ENCODE results near the gene SVBP. TPM values are rescaled to one million over a fixed set of nuclear protein-coding genes. Genes with fewer than 3 reads are reported as not detected.

The SVBP gene
- total RNA-seq, 1 donor, result 17.0 TPM

DNA sequence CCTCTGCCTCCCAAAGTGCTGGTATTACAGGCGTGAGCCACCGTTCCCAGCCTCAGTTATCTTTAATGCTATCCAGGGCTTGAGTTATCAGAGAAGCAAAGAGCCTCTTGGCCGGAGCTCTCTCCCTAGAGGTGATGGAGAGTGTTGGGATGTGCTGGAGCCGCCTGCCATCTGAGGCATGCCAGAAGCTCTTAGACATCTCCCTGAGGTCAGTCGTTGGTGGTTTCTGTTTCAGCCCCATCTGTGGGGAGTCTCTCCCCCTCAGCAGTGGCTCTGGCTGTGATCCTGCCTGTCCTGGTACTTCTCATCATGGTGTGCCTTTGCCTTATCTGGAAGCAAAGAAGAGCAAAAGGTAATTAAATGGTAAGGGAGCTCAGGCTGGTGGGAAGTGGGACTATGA, 17.6 kb upstream of the SVBP start:
- no peak overlapping the region for H2AFZ ChIP-seq (ENCODE audit: low read length)
- H3K9me3 ChIP-seq (ENCODE audit: low read depth, low read length), result no peaks in the 10 kb centered on the region
- H3K4me3 ChIP-seq (ENCODE audit: insufficient read depth, low read length), result no peak overlapping the region
- H3K36me3 ChIP-seq (ENCODE audit: insufficient read depth, low read length), result peaks cover 9% of the 10 kb centered on the region
- no peak for DNase-seq (ENCODE audit: insufficient read length, low spot score, missing footprints)
- TF ChIP-seq, protein P1, sequence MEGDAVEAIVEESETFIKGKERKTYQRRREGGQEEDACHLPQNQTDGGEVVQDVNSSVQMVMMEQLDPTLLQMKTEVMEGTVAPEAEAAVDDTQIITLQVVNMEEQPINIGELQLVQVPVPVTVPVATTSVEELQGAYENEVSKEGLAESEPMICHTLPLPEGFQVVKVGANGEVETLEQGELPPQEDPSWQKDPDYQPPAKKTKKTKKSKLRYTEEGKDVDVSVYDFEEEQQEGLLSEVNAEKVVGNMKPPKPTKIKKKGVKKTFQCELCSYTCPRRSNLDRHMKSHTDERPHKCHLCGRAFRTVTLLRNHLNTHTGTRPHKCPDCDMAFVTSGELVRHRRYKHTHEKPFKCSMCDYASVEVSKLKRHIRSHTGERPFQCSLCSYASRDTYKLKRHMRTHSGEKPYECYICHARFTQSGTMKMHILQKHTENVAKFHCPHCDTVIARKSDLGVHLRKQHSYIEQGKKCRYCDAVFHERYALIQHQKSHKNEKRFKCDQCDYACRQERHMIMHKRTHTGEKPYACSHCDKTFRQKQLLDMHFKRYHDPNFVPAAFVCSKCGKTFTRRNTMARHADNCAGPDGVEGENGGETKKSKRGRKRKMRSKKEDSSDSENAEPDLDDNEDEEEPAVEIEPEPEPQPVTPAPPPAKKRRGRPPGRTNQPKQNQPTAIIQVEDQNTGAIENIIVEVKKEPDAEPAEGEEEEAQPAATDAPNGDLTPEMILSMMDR (IDR thresholded peaks at IDR 0.05; ENCODE audit: extremely low read depth, low read depth, low read length), result no peak
- H4K20me1 ChIP-seq (ENCODE audit: insufficient read depth, low read length), result no peaks in the 10 kb centered on the region
- H3K4me1 ChIP-seq (ENCODE audit: insufficient read depth, low read length), result no peaks in the 10 kb centered on the region
- H3K4me2 ChIP-seq (ENCODE audit: insufficient read depth, low read length), result no peak overlapping the region
- no peaks in the 10 kb centered on the region for H3K27me3 ChIP-seq (ENCODE audit: insufficient read depth, low read length)
- no peak overlapping the region for H3K27ac ChIP-seq (ENCODE audit: low read depth, low read length)
- H3K79me2 ChIP-seq (ENCODE audit: insufficient read depth, low read length), result no peaks in the 10 kb centered on the region

DNA sequence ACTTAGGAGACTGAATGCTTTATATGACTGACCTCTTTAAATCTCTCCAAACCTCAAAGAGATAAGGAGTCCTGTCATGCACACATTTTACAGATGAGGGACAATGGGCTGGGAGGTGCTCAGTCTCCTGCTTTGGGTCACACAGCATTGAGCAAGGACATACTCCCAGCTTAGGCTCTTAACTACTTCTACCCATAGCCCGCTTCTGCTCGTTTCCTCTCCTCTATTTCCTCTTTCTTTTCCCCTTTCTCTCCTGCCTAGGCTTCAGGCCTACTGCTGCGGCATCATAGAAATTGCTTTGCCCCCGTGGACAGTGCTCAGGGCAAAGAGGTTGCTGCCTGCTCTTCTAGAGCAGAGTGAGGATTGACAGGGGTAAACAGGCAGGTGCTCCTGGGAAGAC, 16.8 kb upstream of the SVBP start:
- no peak overlapping the region for H3K4me2 ChIP-seq (ENCODE audit: insufficient read depth, low read length)
- H3K4me1 ChIP-seq (ENCODE audit: insufficient read depth, low read length), result no peaks in the 10 kb centered on the region
- no peak overlapping the region for H3K27ac ChIP-seq (ENCODE audit: low read depth, low read length)
- H3K9me3 ChIP-seq (ENCODE audit: low read depth, low read length), result no peaks in the 10 kb centered on the region
- no peaks in the 10 kb centered on the region for H3K79me2 ChIP-seq (ENCODE audit: insufficient read depth, low read length)
- no peak overlapping the region for H3K4me3 ChIP-seq (ENCODE audit: insufficient read depth, low read length)
- no peaks in the 10 kb centered on the region for H4K20me1 ChIP-seq (ENCODE audit: insufficient read depth, low read length)
- no peaks in the 10 kb centered on the region for H3K27me3 ChIP-seq (ENCODE audit: insufficient read depth, low read length)
- no peak for DNase-seq (ENCODE audit: insufficient read length, low spot score, missing footprints)
- no peak overlapping the region for H2AFZ ChIP-seq (ENCODE audit: low read length)
- H3K36me3 ChIP-seq (ENCODE audit: insufficient read depth, low read length), result peaks cover 9% of the 10 kb centered on the region
- TF ChIP-seq, protein P1 (IDR thresholded peaks at IDR 0.05; ENCODE audit: extremely low read depth, low read depth, low read length), result no peak

DNA sequence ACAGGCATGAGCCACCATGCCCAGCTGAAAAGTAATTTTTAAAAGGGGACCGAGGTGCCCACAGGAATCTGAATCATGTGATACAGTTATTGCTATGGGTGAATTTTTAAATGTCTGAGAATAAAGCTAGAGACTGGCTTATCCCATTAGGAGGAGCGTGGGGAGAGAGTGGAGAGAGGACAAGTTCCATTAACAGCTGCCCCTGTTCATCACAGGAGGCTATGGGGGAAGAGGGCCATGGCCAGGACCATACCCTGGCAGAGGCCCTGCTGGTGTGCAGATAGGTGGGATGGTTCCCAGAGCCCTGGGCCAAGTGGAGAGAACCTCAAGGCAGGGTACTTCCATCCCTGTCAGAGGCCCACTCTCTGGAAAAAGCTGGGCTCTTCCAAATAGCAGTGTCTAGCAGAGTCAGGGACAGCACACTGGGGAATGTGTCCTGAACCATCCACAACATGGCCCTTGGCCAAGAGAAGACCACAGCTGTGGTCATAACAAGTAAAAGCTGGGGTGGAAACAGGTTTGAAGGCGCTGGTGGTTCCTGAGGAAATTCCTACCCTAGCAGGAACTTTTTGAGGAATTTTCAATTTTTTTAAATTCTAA, 15.5 kb upstream of the SVBP start:
- H3K79me2 ChIP-seq (ENCODE audit: insufficient read depth, low read length), result no peaks in the 10 kb centered on the region
- H2AFZ ChIP-seq (ENCODE audit: low read length), result no peak overlapping the region
- H3K4me1 ChIP-seq (ENCODE audit: insufficient read depth, low read length), result no peaks in the 10 kb centered on the region
- DNase-seq (ENCODE audit: insufficient read length, low spot score, missing footprints), result no peak
- TF ChIP-seq, protein P1 (IDR thresholded peaks at IDR 0.05; ENCODE audit: extremely low read depth, low read depth, low read length), result no peak
- no peaks in the 10 kb centered on the region for H3K27me3 ChIP-seq (ENCODE audit: insufficient read depth, low read length)
- H3K27ac ChIP-seq (ENCODE audit: low read depth, low read length), result no peak overlapping the region
- H3K9me3 ChIP-seq (ENCODE audit: low read depth, low read length), result no peaks in the 10 kb centered on the region
- H3K4me2 ChIP-seq (ENCODE audit: insufficient read depth, low read length), result no peak overlapping the region
- H4K20me1 ChIP-seq (ENCODE audit: insufficient read depth, low read length), result no peaks in the 10 kb centered on the region
- no peak overlapping the region for H3K4me3 ChIP-seq (ENCODE audit: insufficient read depth, low read length)
- H3K36me3 ChIP-seq (ENCODE audit: insufficient read depth, low read length), result peaks cover 12% of the 10 kb centered on the region

DNA sequence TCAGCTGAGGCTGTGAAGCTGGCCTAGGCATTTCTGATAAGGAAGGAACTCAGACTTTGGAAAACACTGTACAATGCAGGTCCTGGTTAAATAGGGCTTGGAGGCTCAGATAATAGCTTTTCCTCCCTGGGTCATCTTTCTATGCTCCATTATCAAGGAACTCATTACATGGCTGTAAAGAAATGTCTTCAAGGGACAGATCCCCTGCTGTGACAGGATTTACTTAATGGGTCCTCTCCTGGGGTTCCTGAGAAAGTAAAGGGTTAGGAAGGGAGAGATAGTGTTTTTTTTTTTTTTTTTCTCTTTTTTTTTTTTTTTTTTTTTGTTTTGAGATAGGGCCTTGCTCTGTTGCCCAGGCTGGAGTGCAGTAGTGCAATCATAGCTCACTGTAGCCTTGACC, 14.1 kb upstream of the SVBP start:
- Histone ChIP-seq H4K20me1 (ENCODE audit: insufficient read depth, low read length) (no peaks in the 10 kb centered on the region), H2AFZ (ENCODE audit: low read length) (no peak overlapping the region), H3K27me3 (ENCODE audit: insufficient read depth, low read length) (no peaks in the 10 kb centered on the region), H3K4me2 (ENCODE audit: insufficient read depth, low read length) (no peak overlapping the region), H3K4me1 (ENCODE audit: insufficient read depth, low read length) (no peaks in the 10 kb centered on the region), H3K27ac (ENCODE audit: low read depth, low read length) (no peak overlapping the region), H3K9me3 (ENCODE audit: low read depth, low read length) (no peaks in the 10 kb centered on the region), H3K79me2 (ENCODE audit: insufficient read depth, low read length) (no peaks in the 10 kb centered on the region), H3K36me3 (ENCODE audit: insufficient read depth, low read length) (peaks cover 14% of the 10 kb centered on the region), H3K4me3 (ENCODE audit: insufficient read depth, low read length) (no peak overlapping the region)
- DNase-seq (ENCODE audit: insufficient read length, low spot score, missing footprints), result no peak
- TF ChIP-seq, protein P1 (IDR thresholded peaks at IDR 0.05; ENCODE audit: extremely low read depth, low read depth, low read length), result no peak

Measured in osteoblast (primary cell).